Femur (tissue), 1 donor: ENCODE data around the gene ART4.
A peak's percentile ranks its signal among the peaks of the same experiment; 100 is the strongest.

Experiments used
- DNase-seq: peaks from one replicate; pipeline ENCODE4 v3.0.0-alpha.2; 2017

The ART4 gene

GRCh38 chr12:14810167-14810952 lies 33.0 kb downstream of the ART4 start:
- no peak for DNase-seq

- no peak for DNase-seq
Observed at GRCh38 chr12:14803830-14804160, 39.5 kb downstream of the ART4 start.

DNA sequence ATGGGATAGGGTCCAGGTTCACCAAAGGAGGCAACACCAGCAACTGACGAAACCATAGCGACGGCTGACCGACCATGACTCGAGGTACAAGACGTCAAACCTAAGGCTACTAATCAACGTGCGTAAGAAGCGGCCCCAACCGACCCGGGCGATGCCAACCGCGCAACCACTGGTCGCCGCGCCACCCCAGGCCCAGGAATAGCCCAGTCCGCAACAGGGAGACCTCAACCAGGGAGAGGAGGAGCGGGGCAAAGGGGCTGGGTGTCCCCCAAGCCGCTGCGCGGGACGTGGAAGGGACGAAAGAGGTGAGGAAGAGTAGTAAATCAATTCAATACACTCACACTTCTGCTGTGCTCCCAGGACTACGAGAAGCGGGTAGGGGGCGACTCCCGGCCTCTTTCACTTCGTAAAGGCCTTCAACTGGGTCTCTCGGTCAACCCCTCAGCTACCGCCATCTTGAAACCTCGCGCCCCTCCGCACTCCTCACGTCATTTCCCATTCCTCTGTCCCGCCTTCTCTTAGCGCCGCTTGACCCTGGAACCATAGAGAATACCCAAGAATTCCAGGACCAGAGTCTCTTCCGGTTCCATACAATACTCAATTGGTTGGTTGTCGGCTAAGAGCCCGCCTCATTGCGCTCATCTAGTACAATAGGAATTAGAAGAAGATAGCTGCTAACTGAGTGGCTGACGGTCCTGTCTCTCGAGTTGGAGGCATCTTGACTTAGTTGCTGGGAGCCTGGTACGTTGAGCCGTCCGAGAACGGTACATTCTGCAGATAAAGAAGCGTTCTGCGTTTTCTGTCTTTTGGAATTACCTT lies 40.1 kb downstream of the ART4 start, which contains the start of the genes C12orf60 and WBP11:
Gene C12orf60, plus strand, starts transcription at position 660 of the 819 bp plus-strand sequence. CDS start 19,266 bp downstream, outside the sequence.
Gene WBP11, minus strand, starts transcription at position 468 of the 819 bp plus-strand sequence. CDS start 2,095 bp downstream, outside the sequence.
- peak; percentile 98 for DNase-seq

DNA sequence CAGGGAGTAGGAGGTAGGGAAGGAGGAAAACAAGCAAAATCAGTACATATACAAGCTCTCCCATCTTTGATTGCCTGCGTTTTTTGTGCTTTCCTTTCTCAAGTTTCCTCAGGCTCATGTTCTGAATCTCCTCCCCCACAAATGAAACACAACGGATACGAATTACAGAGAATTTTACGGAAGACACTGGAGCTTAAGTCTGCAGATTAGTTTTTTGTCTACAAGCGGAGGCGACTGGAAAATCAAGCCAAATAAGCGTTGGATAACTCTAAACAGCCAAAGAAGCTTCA lies 40.7 kb downstream of the ART4 start:
- DNase-seq: no peak

- no peak for DNase-seq
Observed at GRCh38 chr12:14802247-14802646, 41.1 kb downstream of the ART4 start.

GRCh38 chr12:14795028-14795448 lies 48.3 kb downstream of the ART4 start:
- DNase-seq: no peak

DNA sequence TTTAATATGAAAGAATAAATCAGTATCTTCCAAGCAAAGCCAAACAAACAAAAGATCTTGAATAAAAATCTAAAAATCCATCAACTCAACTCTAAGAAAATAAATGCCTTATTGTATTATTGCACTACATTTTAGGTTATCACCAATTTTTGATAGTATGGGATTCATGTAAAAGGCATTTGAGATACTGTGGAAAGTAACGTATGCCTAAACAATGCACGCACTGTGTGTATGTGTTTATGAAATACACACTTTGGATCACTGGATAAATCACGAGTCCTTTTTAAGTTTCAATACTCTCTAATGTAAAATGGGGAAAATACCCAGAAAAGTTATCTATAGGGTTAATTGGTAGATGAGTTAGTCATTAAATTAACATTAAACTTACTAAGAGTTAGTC lies 57.8 kb downstream of the ART4 start:
- no peak for DNase-seq

- DNase-seq: no peak
Observed at GRCh38 chr12:14784471-14784870, 58.9 kb downstream of the ART4 start.

- DNase-seq: no peak
Observed at GRCh38 chr12:14782756-14783155, 60.6 kb downstream of the ART4 start.

DNA sequence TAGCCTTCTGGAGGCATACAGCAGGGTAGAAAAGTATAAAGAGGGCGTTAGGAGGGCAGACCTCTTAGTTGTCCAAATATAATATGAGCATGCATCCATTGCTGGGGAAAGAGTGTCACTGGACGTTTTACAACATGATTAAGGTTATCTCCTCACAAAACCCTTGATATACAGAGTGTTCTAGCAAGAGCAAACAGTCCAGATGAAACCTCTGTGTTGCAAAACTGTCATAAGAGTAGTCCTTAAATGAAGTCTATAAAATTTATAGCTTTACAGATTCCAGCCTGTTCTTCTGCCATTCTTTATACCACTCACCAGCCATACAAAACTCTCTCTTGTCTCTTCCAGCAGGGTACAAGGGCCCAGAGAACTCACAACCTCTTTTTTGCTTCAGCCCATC lies 61.8 kb downstream of the ART4 start:
- no peak for DNase-seq

GRCh38 chr12:14780859-14781258 lies 62.5 kb downstream of the ART4 start:
- DNase-seq: no peak

DNA sequence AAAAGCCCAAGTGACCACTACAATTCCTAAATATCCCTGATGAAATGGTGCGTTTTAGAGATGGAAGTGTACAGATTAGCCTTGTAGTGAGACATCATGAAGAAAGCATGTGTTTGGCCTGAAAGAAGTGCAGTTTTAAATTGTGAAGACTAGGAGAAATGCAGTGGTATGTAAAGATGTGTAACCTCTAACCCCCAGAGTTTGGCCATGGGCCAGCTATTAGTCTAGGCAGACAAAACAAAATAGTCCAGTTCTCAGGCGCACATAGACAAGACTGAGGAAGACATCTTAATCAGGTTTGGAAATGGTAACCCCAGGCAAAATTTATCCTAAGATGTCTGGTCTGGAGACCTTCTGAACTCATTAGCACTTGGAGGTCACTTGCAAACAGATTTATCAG lies 63.5 kb downstream of the ART4 start:
- no peak for DNase-seq

- DNase-seq: no peak
Observed at GRCh38 chr12:14777271-14777670, 66.1 kb downstream of the ART4 start.

DNA sequence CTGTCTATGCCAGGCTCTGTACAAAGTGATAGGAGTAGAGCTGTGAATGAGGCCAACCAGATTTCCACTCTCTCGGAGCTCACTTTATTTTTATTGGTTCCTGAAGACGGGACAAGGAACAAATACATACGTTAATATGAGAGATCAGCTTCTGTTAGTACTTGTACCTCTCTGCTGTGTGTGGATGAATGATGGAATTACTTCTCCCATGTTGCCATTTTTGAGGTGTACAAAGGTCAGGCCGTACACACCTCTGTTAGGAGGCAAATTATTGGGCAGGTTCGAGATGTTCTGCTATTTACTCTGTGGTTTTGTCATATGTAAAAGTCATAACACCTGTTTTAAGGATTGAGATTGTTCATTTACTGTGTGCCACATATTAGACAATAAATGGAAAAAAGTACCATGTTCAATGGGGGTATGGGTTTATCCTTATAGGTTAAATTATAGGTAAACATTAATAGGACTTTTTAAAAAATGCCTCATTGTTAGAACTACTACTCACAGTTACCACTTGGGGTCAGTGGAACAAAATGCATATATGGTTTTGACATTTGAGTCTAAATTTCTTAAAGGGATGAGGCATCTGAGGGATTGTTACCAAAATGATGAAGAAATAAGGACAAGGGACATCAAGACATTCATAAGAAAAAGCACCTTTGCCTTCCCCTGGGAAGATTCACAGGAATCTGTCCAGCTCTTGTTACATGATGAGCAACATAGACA lies 66.9 kb downstream of the ART4 start:
- DNase-seq: no peak

- DNase-seq: no peak
Observed at GRCh38 chr12:14775636-14775980, 67.7 kb downstream of the ART4 start.
